ENCODE data around the gene AHCTF1. TPM values are rescaled to one million over a fixed set of nuclear protein-coding genes. Genes with fewer than 3 reads are reported as not detected.

AHCTF1 gene
- total RNA-seq, 3 donors from 2014 or later (not counting 1 experiment from before 2014, with no cell fraction given) = 46.5 to 50.2 (median 47.4) TPM

DNA sequence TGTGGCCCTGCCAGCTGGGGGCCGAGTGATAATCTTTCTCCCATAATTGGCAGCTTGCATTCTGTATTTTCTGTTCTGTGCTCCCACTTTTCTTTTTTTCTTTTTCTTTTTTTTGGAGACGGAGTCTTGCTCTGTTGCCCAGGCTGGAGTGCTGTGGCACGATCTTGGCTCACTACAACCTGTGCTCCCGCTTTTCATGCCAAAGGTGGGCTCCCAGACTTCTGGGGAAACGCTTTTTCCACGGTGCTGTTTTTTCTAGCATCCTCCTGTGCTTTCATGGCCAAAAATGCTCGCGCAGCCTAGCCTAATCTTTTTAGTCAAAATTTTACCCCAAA, 585 bp upstream of the AHCTF1 start:
- no peak for ATAC-seq
- no peaks in the 10 kb centered on the region for H3K36me3 Mint-ChIP-seq
- H3K27ac Mint-ChIP-seq = peak overlapping the region; percentile 91 to 94
- H3K4me3 Mint-ChIP-seq = peak overlapping the region; percentile 96
- Histone ChIP-seq H3K36me3 (ENCODE audit: control insufficient read depth, insufficient read depth, low read length) (no peaks in the 10 kb centered on the region), H3K4me1 (ENCODE audit: control insufficient read depth, insufficient read depth, low read length) (peaks cover 15% of the 10 kb centered on the region), H3K4me3 (ENCODE audit: low read length) (peak overlapping the region; percentile 69), H3K27ac (ENCODE audit: low read length) (peak overlapping the region; percentile 88), H3K9me3 (ENCODE audit: control insufficient read depth, insufficient read depth, low read length) (no peaks in the 10 kb centered on the region), H3K27me3 (ENCODE audit: control insufficient read depth, insufficient read depth, low read length) (no peaks in the 10 kb centered on the region)
- TF ChIP-seq, protein P1, sequence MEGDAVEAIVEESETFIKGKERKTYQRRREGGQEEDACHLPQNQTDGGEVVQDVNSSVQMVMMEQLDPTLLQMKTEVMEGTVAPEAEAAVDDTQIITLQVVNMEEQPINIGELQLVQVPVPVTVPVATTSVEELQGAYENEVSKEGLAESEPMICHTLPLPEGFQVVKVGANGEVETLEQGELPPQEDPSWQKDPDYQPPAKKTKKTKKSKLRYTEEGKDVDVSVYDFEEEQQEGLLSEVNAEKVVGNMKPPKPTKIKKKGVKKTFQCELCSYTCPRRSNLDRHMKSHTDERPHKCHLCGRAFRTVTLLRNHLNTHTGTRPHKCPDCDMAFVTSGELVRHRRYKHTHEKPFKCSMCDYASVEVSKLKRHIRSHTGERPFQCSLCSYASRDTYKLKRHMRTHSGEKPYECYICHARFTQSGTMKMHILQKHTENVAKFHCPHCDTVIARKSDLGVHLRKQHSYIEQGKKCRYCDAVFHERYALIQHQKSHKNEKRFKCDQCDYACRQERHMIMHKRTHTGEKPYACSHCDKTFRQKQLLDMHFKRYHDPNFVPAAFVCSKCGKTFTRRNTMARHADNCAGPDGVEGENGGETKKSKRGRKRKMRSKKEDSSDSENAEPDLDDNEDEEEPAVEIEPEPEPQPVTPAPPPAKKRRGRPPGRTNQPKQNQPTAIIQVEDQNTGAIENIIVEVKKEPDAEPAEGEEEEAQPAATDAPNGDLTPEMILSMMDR (IDR thresholded peaks at IDR 0.05) = no peak
- H3K9me3 Mint-ChIP-seq = no peaks in the 10 kb centered on the region
- H3K27me3 Mint-ChIP-seq (ENCODE audit: low read depth in 2 of 2) = no peaks in the 10 kb centered on the region
- WGBS (ENCODE audit: insufficient coverage) = 27% methylated on average over 7 of the region's 8 CpGs
- DNase-seq = no peak
- H3K4me1 Mint-ChIP-seq = peaks cover 30 to 33% of the 10 kb centered on the region in 2 donors
- intact Hi-C loops (cut with micrococcal nuclease) = loop anchor here (2.0 to 5.0 kb wide), 2 partner anchors 145 to 278 kb away; partner anchors contain the start of gene ZNF670

GRCh38 chr1:246930830-246931548, 759 bp downstream of the AHCTF1 start:
- TF ChIP-seq, protein P1 (IDR thresholded peaks at IDR 0.05) = no peak
- Mint-ChIP-seq H3K9me3 (no peaks in the 10 kb centered on the region), H3K36me3 (no peaks in the 10 kb centered on the region), H3K4me3 (peak overlapping the region; percentile 84), H3K27me3 (ENCODE audit: low read depth in 2 of 2) (no peaks in the 10 kb centered on the region), H3K27ac (peak overlapping the region; percentile 91 to 94), H3K4me1 (peaks cover 36 to 42% of the 10 kb centered on the region in 2 donors)
- peaks cover 15% of the 10 kb centered on the region for H3K4me1 ChIP-seq (ENCODE audit: control insufficient read depth, insufficient read depth, low read length)
- H3K27ac ChIP-seq (ENCODE audit: low read length) = peak overlapping the region; percentile 88
- under 1% methylated on average over 76 of the region's 76 CpGs for WGBS (ENCODE audit: insufficient coverage)
- H3K4me3 ChIP-seq (ENCODE audit: low read length) = peak overlapping the region; percentile 85
- H3K36me3 ChIP-seq (ENCODE audit: control insufficient read depth, insufficient read depth, low read length) = peaks cover 3% of the 10 kb centered on the region
- H3K27me3 ChIP-seq (ENCODE audit: control insufficient read depth, insufficient read depth, low read length) = no peaks in the 10 kb centered on the region
- peak in 2 of 3 donors; percentile 38 to 39 for ATAC-seq
- intact Hi-C loops (cut with micrococcal nuclease) = loop anchor here (5.0 kb wide), 1 partner anchor 146 kb away; the partner anchor contains the start of gene ZNF670
- H3K9me3 ChIP-seq (ENCODE audit: control insufficient read depth, insufficient read depth, low read length) = no peaks in the 10 kb centered on the region
- peak; percentile 52 to 69 for DNase-seq

DNA sequence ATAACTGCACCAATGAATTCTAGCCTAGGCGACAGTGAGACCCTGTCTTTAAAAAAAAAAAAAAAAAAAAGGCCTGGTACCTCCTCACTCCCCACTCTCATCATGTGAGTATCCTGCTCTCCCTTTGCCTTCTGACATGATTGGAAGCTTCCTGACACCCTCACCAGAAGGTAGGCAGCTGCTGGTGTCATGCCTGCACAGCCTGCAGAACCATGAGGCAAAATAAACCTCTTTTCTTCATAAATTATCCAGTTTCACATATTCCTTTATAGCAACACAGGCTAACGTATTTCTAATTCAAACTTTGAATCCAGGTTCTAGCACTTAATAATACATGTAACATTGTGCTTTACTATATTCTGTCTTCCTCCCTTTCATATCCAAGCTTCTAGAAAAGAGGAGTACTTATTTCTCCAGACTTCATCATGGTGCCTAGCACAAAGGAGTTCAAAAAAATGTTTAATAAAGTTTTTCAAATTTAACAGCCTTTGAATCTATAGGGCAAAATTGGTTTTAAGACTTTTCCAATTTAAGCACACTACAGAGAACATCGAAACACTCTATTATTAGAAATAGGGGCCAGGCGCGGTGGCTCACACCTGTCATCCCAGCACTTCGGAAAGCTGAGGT, 5.6 kb downstream of the AHCTF1 start:
- Mint-ChIP-seq H3K9me3 (no peaks in the 10 kb centered on the region), H3K4me3 (no peak overlapping the region), H3K27ac (no peak overlapping the region), H3K36me3 (no peaks in the 10 kb centered on the region), H3K4me1 (peaks cover 53 to 55% of the 10 kb centered on the region in 2 donors), H3K27me3 (ENCODE audit: low read depth in 2 of 2) (no peaks in the 10 kb centered on the region)
- no peaks in the 10 kb centered on the region for H3K27me3 ChIP-seq (ENCODE audit: control insufficient read depth, insufficient read depth, low read length)
- DNase-seq = no peak
- intact Hi-C loops (cut with micrococcal nuclease) = no loop called here
- no peak overlapping the region for H3K4me3 ChIP-seq (ENCODE audit: low read length)
- ATAC-seq = no peak
- peaks cover 15% of the 10 kb centered on the region for H3K4me1 ChIP-seq (ENCODE audit: control insufficient read depth, insufficient read depth, low read length)
- 98% methylated on average over 6 of the region's 6 CpGs for WGBS (ENCODE audit: insufficient coverage)
- TF ChIP-seq, protein P1 (IDR thresholded peaks at IDR 0.05) = no peak
- H3K36me3 ChIP-seq (ENCODE audit: control insufficient read depth, insufficient read depth, low read length) = peaks cover 3% of the 10 kb centered on the region
- no peak overlapping the region for H3K27ac ChIP-seq (ENCODE audit: low read length)
- H3K9me3 ChIP-seq (ENCODE audit: control insufficient read depth, insufficient read depth, low read length) = no peaks in the 10 kb centered on the region
